Heart left ventricle (tissue), 16 donors: Measurements from ENCODE around the gene THSD4. TPM values are rescaled to one million over a fixed set of nuclear protein-coding genes. Genes with fewer than 3 reads are reported as not detected.
A peak's percentile ranks its signal among the peaks of the same experiment; 100 is the strongest.

Experiments used
- ATAC-seq, 4 donors: fragments of 200-7000 bp; cut with Tn5 transposase; one replicate each; pipeline ENCODE4 v1.9.1; 2020 to 2022; ENCODE audit warnings: moderate library complexity in 4 of 4, mild to moderate bottlenecking in 3 of 4, moderate number of reproducible peaks in 1 of 4
- DNase-seq, 5 donors: peaks; one replicate each; pipeline ENCODE4 v3.0.0-alpha.2; 2020
- H3K27ac ChIP-seq, 12 donors: fragments of 200-600 bp; sonication (generic) in 4 of 12; one replicate each; pipeline versions ENCODE4 v1.5.0 to v1.8.0; 2016 to 2022; ENCODE audit warnings: mild to moderate bottlenecking in 2 of 12
- H3K27me3 ChIP-seq, 9 donors: fragments of 200-600 bp; sonication (generic) in 2 of 9; one replicate each; pipeline versions ENCODE4 v1.5.1 to v1.8.0; 2016 to 2022; ENCODE audit warnings: mild to moderate bottlenecking in 3 of 9
- H3K36me3 ChIP-seq, 9 donors: fragments of 200-600 bp; sonication (generic) in 2 of 9; one replicate each; pipeline versions ENCODE4 v1.5.0 to v1.8.0; 2018 to 2022; ENCODE audit warnings: mild to moderate bottlenecking in 2 of 9
- H3K4me1 ChIP-seq, 12 donors: fragments of 200-600 bp; sonication (generic) in 4 of 12; one replicate each; pipeline versions ENCODE4 v1.5.0 to v1.8.0; 2016 to 2022; ENCODE audit warnings: mild to moderate bottlenecking in 3 of 12
- H3K4me3 ChIP-seq, 12 donors: fragments of 200-600 bp; sonication (generic) in 4 of 12; one replicate each; pipeline versions ENCODE4 v1.5.0 to v1.8.0; 2017 to 2022; ENCODE audit warnings: mild to moderate bottlenecking in 9 of 12, moderate library complexity in 4 of 12
- H3K9me3 ChIP-seq, 12 donors: fragments of 200-600 bp; sonication (generic) in 4 of 12; one replicate each; pipeline versions ENCODE4 v1.5.0 to v1.8.0; 2016 to 2022; ENCODE audit warnings: mild to moderate bottlenecking in 1 of 12
- POLR2A ChIP-seq, 2 donors: fragments of 450-650 bp; IDR thresholded peaks; one replicate each; pipeline ENCODE4 v1.6.1; 2017; ENCODE audit warnings: antibody characterized with exemption in 2 of 2, mild to moderate bottlenecking in 2 of 2, moderate library complexity in 2 of 2
- WGBS, 4 donors: extraction: QIAGEN DNeasy Blood & Tissue Kit in 2 of 4; methylation state at CpG; one replicate each; pipeline versions ENCODE4 v1.1.5 to v1.1.7; 2013 to 2018; 5-methylcytosine and 5-hydroxymethylcytosine counted together
- intact Hi-C, 10 donors: fragments of 100-400 bp; cut with DNase I; formaldehyde crosslinking; loops; one replicate each; pipeline versions ENCODE4 v1.11.1 to v1.14.2; 2022
- polyA plus RNA-seq, 2 donors: library from polyadenylated mRNA; stranded (reverse); fragments of 200-250 nt; gene quantifications; one replicate each; pipeline ENCODE4 v1.2.3, GENCODE V29; 2013
- total RNA-seq, 9 donors: library from RNA; depleted of rRNA in 2 of 9; stranded (reverse); fragments of >200 nt in 2 of 9; fragmentation: NEBNext Ultra II Directional in 3 of 9; extraction: Animal tissue kit (Norgen Biotek cat#: 25700) in 3 of 9; gene quantifications; one replicate each; pipeline versions ENCODE4 v1.1.0 to v1.2.4, GENCODE V29; 2016 to 2023
- TF ChIP-seq, protein P1 (sequence below), 12 donors: fragments of 200-600 bp; sonication (generic) in 4 of 12; IDR thresholded peaks; one replicate each; pipeline versions ENCODE4 v1.5.0 to v1.8.0; 2018 to 2022; ENCODE audit warnings: antibody characterized with exemption in 12 of 12, mild to moderate bottlenecking in 5 of 12
- donor health status: ischemic (EF 13 %, LVEDD 7.1; RV severe dilation, severe dysfunction).
- donor health status: healthy with polysubstance abuse.
- donor health status: DM: no; HTN: yes; CAD: no.
- donor health status: DM: no; HTN: no; CAD: no.
- donor health status: ischemic (EF 25% LVEDD 6.9; RV normal size, moderate dysfunction).
- donor health status: ischemic (EF 25% LVEDD 5.7; RV mildly dilated, moderate dysfunction).
- donor health status: healthy.
- donor health status: DM: yes; HTN: yes; CAD: no.
- donor health status: ischemic (EF 35%, LVEDD 5.7; RV mildly dilated, moderate dysfunction).
- donor health status: nonischemic (EF 11% LVEDD 7.7; RV severe dilation, severe dysfunction).
- donor health status: DM: yes; HTN: yes; CAD: no.
- donor health status: PGD.
- donor health status: ischemic (EF 29% LVEDD 5.4; RV normal size, mild dysfunction).
- donor health status: nonischemic (EF 23%, LVEDD 6.1; RV moderate dilation, normal function).

The THSD4 gene
- total and polyA plus RNA-seq, 11 donors, result 32.6 to 206 (median 93.2) TPM

DNA sequence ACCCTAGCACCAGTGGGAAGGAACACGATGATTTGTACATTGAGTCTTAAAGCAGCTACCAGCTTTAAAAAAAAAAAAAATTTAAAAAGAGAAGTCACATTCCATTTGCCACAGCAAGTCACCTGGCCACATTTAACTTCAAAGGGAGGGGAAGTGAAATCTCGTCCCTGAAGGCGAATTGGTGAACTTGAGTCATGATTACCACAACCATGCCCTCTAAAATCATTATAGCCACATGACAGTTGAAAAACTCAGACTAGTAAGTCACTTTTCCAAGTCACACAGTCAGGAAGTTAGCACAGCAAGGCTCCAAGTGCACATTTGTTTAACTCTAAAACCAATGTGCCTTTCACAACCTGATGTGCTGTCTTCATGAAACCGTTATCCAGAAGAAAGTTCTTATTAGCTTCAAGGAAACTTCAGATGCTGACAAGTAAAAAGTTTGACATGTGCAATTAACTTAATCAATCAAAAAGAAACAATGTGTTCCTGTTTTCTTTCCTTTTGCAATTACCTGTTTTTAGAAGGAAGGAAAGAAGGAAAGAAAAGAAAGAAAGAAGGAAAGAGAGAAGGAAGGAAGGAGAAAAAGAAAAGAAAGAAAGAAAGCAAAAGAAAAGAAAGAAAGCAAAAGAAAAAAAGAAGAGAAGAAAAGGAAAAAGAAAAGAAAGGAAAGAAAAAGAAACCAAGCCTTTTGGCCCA is 8.3 kb upstream of the THSD4 start:
- no peak for ATAC-seq
- no peaks in the 10 kb centered on the region for H3K27me3 ChIP-seq
- no peak for TF ChIP-seq POLR2A (IDR thresholded peaks at IDR 0.05)
- TF ChIP-seq, protein P1, sequence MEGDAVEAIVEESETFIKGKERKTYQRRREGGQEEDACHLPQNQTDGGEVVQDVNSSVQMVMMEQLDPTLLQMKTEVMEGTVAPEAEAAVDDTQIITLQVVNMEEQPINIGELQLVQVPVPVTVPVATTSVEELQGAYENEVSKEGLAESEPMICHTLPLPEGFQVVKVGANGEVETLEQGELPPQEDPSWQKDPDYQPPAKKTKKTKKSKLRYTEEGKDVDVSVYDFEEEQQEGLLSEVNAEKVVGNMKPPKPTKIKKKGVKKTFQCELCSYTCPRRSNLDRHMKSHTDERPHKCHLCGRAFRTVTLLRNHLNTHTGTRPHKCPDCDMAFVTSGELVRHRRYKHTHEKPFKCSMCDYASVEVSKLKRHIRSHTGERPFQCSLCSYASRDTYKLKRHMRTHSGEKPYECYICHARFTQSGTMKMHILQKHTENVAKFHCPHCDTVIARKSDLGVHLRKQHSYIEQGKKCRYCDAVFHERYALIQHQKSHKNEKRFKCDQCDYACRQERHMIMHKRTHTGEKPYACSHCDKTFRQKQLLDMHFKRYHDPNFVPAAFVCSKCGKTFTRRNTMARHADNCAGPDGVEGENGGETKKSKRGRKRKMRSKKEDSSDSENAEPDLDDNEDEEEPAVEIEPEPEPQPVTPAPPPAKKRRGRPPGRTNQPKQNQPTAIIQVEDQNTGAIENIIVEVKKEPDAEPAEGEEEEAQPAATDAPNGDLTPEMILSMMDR (IDR thresholded peaks at IDR 0.05), result no peak
- WGBS, 4 donors, result 85 to 91% (median 88%) methylated on average over 4 of the region's 4 CpGs
- intact Hi-C loops, result loop anchor here in 5 of 10 donors (10.0 kb wide), 2 partner anchors 92 to 212 kb away; partner anchors contain the start of genes LRRC49 (in 2 of the 5) and THAP10 (in 2 of the 5)
- no peaks in the 10 kb centered on the region for H3K9me3 ChIP-seq
- H3K4me3 ChIP-seq, result no peak overlapping the region
- no peak overlapping the region for H3K27ac ChIP-seq
- H3K36me3 ChIP-seq, result no peaks in the 10 kb centered on the region
- H3K4me1 ChIP-seq, result peaks cover 0 to 3% (median 0%) of the 10 kb centered on the region in 12 donors
- no peak for DNase-seq

DNA sequence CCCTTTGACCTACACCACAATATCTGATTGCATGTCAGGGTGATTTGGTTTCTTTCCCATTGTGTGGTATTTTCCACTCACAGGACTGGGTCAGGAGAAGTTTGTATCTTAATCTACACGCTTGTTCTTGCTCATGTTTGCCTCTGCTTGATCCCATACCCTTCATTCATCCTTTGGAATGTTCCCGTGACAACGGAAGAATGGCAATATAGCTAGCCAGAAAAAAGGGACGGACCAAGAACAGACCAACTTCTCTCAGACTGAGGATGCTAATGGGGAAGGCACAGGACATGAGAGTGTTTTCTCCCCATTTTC is 7.8 kb upstream of the THSD4 start:
- Histone ChIP-seq H3K27me3 (no peaks in the 10 kb centered on the region), H3K9me3 (no peaks in the 10 kb centered on the region), H3K27ac (no peak overlapping the region), H3K4me3 (no peak overlapping the region), H3K4me1 (peaks cover 0 to 3% (median 0%) of the 10 kb centered on the region in 12 donors), H3K36me3 (no peaks in the 10 kb centered on the region)
- ATAC-seq (no peak), DNase-seq (no peak)
- no peak for TF ChIP-seq POLR2A (IDR thresholded peaks at IDR 0.05)
- TF ChIP-seq, protein P1 (IDR thresholded peaks at IDR 0.05), result no peak
- intact Hi-C loops, result loop anchor here in 5 of 10 donors (10.0 kb wide), 2 partner anchors 93 to 213 kb away; partner anchors contain the start of genes LRRC49 (in 2 of the 5) and THAP10 (in 2 of the 5)
- 87 to 94% (median 89%) methylated on average over 4 of the region's 4 CpGs for WGBS, 4 donors

DNA sequence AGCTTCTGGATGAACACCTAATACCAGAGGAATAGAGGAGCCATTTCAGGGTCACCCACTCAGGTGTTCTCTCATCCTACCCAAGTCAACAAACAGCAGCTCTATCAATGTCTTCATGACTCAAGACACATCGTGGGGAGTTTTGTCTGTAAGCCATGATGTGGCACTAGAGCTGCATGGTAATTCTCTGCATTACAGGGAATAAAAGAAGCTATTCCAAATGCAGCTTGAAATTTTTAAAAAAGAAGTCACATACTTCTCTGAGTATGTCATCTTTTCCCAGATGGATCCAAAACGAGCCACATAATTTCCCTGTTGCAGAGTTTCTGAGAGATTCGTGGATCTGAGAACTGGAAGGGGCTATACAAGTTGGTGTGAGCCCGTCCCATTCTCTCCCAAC is 6.1 kb upstream of the THSD4 start:
- TF ChIP-seq POLR2A (IDR thresholded peaks at IDR 0.05), result no peak
- TF ChIP-seq, protein P1 (IDR thresholded peaks at IDR 0.05), result peak in 7 of 12 donors; percentile 11 to 39 (median 22)
- ATAC-seq (no peak), DNase-seq (no peak)
- H3K27ac ChIP-seq, result no peak overlapping the region
- no peaks in the 10 kb centered on the region for H3K4me1 ChIP-seq
- 63 to 71% (median 69%) methylated on average over 4 of the region's 4 CpGs for WGBS, 4 donors
- H3K4me3 ChIP-seq, result no peak overlapping the region
- no peaks in the 10 kb centered on the region for H3K36me3 ChIP-seq
- H3K27me3 ChIP-seq, result peaks cover 0 to 3% (median 0%) of the 10 kb centered on the region in 9 donors
- H3K9me3 ChIP-seq, result no peaks in the 10 kb centered on the region
- intact Hi-C loops, result loop anchor here in 5 of 10 donors (10.0 kb wide), 2 partner anchors 94 to 214 kb away; partner anchors contain the start of genes LRRC49 (in 2 of the 5) and THAP10 (in 2 of the 5)

DNA sequence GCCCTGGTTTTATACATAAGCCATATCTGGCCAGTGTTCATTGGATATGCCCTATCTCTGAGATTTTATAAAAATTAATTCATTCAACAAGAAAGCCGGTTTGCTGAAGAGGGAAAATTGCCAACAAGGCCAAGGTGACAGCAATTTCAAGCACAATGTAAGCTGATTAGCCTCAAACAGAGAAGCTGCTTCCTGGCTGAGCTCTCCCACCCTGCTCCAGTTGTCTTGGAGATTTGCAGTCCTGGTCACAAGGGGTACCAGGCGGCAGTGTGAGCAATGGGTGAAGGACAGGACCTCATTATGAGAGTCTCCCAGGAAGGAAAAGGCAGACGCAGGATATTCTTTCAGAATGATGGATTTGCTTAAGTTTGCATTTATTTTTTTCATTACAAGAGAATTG is 5.4 kb upstream of the THSD4 start:
- Histone ChIP-seq H3K27me3 (peaks cover 0 to 11% (median 0%) of the 10 kb centered on the region in 9 donors), H3K4me3 (no peak overlapping the region), H3K36me3 (no peaks in the 10 kb centered on the region), H3K4me1 (peaks cover 0 to 5% (median 0%) of the 10 kb centered on the region in 12 donors), H3K27ac (no peak overlapping the region), H3K9me3 (no peaks in the 10 kb centered on the region)
- intact Hi-C loops, result loop anchor here in 9 of 10 donors (5.0 to 10.0 kb wide), 8 partner anchors 95 to 695 kb away; partner anchors contain the start of genes LRRC49 (in 2 of the 9) and THAP10 (in 2 of the 9)
- TF ChIP-seq, protein P1 (IDR thresholded peaks at IDR 0.05), result no peak
- no peak for TF ChIP-seq POLR2A (IDR thresholded peaks at IDR 0.05)
- no peak for ATAC-seq
- 70 to 79% (median 78%) methylated on average over 3 of the region's 3 CpGs for whole genome bisulfite sequencing, 4 donors
- no peak for DNase-seq
